NOMO-1 treated with DMSO at 0.1 percent for 48 hours (cell line): ENCODE results near the gene CEP112.
"Not testable (repeated sequence)": the region's sequence is repeated elsewhere in the genome, so short reads cannot be mapped to it uniquely, and the experiment has no call there.

Experiments
- DNase-seq: peaks from one replicate; lab custom pipeline; 2025; ENCODE audit not compliant: unreplicated experiment; lab: John Stamatoyannopoulos, UW

CEP112 gene

DNA sequence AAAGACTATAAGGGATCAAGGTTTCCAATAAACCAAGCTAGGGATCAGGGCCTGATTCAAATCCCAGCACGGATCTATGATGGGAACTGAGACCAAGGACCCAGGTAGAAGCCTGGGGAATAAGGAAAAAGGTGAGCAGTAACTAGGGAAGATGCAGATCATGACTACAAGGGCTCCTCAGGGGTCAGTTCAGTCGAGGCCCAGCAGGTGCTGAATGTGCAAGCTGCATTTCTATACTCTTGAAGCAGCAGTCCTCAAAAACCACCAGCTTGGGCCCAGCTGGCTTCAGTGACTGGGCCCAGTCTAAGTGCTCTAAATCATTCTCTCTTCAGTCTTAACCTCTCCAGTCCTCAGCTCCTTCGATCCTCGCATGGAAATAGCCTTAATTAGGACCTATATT is 401.7 kb downstream of the CEP112 start:
- DNase-seq: no peak

DNA sequence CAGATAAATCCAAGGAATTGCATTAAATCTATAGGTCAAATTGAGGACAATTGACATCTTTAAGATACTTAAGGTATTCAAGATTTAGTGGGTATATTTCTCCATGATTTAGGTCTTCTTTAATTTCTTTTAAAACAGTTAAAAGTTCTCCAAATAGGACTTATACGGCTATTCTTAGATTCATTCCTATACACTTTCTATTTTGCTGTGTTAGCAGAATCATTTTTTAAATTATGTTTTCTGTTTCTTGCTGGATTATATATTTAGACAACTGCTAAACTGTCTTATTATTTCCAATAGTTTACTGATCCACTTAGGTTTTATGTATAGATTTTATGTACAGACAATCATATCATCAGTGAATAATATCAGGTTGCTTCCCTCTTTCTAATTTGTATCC is 404.4 kb downstream of the CEP112 start:
- DNase-seq: no peak

DNA sequence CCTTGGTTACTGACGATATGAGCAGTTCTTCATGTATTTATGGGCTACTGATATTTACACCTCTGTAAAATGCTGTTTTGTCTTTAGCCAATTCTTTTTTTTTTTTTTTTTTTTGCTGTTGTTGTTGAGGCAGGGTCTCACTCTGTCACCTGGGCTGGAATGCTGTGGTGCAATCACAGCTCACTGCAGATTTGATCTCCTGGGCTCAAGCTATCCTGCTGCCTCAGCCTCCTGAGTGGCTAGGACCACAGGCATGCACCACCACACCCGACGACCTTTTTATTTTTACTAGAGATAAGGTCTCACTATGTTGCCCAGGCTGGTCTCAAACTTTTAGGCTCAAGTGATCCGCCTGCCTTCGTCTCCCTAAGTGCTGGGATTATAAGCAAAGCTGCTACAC is 405.5 kb downstream of the CEP112 start:
- no peak for DNase-seq

DNA sequence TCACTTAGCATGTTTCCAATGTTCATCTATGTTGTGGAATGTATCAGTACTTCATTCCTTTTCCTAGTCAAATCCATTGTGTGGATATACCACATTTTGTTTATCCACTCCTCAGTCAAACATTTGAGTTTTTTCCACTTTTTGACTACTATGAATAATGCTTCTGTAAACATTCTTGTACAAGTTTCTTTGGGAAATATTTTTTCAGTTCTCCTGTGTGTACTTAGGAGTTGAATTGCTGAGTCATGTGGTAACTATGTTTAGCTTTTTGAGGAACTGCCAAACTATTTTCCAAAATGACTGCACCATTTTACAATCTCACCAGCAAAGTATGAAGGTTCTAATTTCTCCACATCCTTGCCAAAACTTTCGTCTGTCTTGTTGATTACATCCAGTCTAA is 406.8 kb downstream of the CEP112 start:
- DNase-seq: peak; percentile 38

DNA sequence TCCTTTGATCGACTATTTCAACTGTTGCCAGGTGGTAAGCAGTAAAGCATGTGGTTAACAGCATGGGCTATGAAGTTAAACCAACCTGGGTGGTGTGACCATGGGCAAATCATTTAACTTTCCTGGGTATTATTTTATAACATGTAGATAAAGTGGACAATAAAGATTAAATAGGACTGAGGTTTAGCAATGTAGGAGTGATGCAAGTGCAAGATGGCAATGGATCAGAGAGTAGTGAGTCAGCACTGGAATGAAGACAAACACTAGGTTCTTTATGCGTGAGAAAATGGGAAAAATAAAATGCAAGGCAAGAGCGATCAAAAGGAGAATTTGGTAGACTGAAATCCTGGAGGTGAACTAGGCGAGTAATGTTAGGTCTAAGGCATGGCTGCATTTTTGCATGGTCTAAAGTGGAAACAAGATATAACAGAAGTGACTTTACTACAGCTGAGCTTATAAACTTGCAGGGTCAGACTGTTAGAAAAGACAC is 408.0 kb downstream of the CEP112 start:
- DNase-seq: no peak

DNA sequence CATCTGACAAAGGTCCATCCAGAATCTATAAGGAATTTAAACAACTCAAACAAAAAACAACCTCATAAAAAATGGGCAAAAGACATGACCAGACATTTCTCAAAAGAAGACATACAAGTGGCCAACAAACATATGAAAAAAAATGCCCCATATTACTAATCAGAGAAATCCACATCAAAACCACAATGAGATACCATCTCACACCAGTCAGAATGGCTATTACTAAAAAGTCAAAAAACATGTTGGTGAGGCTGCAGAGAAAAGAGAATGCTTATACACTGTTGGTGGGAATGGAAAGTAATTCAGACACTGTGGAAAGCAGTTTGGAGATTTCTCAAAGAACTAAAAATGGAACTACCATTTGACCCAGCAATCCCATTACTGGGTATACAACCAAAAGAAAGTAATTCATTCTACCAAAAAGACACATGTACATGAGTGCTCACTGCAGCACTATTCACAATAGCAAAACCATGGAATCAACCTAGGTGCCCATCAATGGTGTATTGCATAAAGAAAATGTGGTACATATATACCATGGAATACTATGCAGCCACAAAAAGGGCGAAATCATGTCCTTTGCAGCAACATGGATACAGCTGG is 409.7 kb downstream of the CEP112 start:
- not testable (repeated sequence) for DNase-seq

DNA sequence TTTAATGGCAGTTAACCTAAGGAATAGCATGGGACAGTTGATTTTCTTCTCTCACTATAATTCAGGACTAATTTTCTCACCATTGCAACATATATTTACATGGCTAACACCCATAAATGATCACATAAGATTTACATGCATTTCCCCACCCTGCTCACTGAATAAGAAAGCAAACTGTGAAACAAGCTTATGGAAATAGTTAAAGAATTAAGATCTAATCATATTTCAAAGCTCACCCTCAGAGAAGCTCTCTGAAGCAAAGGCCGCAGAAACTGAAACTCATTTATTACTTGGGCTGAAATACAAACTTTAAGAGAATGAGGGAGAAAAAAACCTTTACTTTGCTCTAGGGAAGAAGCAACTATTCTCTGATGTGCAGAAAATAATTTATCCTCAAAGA is 411.8 kb downstream of the CEP112 start:
- DNase-seq: no peak

DNA sequence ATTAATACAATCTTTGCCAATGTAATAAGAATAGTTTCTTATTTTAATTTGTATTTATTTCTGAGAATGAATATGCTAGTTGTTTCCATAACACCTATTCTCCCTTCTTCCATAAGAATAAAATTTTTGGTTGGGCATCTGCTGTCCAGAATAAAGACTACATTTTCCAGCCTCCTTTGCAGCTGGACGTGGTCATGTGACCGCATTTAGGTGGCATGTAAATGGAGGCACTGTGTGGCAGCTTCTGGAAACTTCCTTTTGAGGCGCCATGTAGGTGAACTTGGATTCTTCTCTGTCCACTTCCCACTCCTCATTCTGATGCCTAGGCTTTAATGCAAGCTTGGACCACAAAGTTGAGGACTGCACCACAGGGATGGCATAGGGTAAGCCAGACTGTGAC is 415.0 kb downstream of the CEP112 start:
- DNase-seq: no peak

DNA sequence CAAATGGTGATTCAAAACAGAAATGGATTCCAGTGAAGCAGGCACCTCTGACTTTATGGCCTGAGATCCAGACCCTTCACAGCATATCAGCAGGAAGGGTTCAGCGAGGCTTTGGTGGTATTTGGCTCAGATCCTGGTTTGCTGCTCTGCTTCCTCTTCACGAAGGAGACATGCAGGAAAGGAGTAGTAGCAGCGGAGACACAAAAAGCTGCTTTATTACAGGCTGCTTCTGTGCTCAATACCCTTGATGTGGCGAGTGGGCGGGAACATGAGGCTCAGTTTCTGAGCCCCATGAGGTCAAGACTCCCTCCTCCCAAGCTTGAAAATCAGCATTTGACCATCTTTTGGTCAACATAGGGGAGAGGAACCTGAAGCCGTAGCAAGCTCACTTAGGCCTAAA is 417.1 kb downstream of the CEP112 start:
- no peak for DNase-seq

DNA sequence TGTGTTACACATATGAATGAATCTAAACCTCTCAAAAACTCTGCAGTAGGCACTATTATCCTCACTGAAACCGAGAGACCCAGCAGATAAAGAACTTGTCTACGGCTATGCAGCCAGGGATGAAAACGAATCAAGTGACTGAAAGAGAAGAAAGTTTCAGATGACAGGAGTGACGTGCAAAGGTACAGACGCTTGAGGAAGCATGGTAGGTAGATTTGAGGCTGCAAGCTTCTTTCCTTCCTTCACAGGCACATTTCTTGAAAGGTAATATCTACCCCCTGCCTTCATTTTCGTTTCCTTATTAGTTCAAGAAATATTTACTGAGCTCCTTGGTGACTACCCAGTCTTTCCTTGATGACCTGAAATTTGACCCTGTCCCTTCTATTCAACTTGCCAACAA is 418.9 kb downstream of the CEP112 start:
- no peak for DNase-seq

DNA sequence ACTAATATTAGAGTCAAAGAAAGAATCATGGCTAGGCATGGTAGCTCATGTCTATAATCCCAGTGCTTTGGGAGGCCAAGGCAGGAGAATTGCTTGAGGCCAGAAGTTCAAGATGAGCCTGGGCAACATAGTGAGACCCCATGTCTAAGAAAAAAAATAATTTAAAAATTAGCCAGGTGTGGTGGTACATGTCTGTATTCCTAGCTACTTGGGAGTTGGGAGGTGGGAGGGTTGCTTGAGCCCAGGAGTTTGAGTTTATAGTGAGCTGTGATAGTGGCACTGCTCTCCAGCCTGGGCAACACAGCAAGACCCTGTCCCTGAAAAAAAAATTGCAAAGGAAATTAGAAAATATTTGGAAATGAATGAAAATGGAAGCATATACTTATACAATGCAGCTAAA is 420.2 kb downstream of the CEP112 start:
- DNase-seq: no peak

DNA sequence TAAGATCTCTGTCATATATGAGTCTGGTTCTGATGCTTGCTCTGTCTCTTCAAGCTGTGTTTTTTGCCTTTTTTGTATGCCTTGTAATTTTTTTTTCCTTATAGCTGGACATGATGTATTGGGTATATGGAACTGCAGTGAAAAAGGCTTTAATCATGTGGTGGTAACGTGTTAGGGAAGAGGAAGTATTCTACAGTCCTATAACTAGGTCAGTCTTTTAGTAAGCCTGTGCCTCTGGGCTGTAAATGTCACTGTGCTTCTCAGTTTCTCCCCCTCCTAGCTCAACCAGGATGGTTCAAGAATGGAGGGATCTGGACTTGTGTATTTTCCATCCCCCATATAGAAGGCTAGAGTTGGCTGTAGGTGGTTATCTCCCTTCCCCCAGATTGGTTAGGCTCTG is 428.1 kb downstream of the CEP112 start:
- DNase-seq: no peak

DNA sequence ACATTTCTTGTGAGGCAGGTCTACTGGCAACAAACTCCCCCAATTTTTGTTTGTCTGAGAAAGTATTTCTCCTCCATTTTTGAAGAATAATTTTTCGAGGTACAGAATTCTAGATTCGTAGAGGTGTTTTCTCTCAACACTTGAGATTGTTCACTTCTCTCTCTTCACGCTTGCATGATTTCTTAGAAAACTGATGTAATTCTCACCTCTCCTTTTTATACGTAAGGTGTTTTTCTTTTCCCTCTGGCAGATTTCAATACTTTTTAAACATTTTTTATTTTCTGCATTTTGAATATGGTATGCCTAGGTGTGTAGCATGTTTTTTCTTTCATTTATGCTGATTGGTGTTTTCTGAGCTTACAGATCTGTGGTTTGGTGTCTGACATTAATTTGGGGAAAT is 429.0 kb downstream of the CEP112 start:
- no peak for DNase-seq

DNA sequence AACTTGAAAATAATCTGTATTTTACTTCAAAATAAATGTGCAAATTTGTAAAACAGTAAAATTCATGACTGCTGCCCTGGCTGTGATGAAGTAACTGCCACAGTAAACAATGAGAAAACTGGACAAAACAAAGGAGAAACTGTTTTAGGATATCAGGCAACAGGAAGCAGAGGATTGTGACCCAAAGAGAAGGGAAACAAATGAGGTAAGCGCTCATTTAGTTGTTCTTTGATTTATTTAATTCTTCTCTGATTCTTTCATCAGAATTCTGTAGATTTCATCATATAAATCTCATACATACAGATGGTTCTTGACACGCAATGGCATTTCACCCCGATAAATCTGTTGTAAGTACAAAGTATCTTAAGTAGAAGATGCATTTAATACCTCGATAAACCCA is 432.4 kb downstream of the CEP112 start:
- no peak for DNase-seq

DNA sequence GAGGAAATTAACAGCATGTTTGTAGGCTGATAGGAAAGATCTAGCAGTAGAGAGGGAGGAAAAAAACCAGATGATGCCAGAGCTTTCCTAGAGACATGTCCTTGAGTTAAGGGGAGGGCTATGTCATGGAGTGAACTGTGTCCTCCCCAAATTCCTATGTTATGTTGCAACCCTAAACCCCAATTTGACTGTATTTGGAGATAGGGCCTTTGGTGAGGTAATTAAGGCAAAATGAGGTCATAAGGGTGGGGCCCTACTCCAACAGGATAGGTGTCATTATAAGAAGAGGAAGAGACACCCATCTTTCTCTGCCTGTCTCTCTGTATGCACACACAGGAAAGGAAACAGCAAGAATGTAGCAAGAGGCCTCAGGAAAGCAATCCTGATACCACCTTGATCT is 435.2 kb downstream of the CEP112 start:
- DNase-seq: no peak

DNA sequence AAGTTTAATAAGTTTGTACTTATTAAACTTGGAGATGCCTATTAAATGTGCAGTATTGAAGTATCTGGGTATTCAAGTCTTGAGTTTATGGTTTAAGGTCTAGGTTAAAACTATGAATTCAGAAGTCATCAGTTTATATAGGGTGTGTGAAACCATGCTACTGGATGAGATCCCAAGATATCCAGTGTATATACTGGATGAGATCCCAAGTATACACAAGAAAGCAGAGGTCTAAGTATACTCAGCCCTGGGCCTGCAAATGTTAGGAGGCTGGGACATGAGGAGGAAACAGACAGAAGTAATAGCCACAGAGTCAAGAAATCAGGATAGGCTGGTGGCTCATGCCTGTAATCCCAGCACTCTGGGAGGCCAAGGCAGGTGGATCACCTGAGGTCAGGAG is 436.1 kb downstream of the CEP112 start:
- DNase-seq: no peak

DNA sequence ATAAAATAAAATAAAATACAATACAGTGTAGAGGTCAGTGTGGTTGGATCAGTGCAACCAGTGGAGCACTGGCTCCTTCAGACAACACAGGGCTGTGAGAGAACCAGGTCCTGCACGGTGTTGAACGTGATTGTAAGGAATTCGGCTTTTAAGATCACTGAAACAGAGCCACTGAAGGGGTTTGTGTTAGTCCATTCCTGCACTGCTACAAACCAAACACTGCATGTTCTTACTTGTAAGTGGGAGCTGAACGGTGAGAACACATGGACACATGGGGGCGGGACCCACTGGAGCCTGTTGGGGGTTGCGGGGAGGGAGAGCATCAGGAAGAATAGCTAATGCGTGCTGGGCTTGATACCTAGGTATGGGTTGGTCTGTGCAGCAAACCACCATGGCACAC is 437.3 kb downstream of the CEP112 start:
- DNase-seq: no peak

DNA sequence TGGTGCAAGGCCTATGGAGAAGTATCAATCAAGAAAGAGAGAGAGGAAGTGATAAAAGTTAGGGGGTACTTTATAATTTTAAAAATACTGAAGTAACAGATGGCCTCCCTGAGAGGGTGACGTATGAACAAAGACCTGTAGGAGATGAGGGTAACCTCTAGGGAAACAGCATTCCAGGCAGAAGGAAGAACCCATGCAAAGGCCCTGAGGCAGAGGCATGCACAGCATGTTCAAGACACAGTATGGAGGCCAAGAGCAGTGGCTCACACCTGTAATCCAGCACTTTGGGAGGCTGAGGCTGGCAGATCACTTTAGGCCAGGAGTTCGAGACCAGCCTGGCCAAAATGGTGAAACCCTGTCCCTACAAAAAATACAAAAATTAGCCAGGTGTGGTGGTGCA is 437.9 kb downstream of the CEP112 start:
- no peak for DNase-seq

DNA sequence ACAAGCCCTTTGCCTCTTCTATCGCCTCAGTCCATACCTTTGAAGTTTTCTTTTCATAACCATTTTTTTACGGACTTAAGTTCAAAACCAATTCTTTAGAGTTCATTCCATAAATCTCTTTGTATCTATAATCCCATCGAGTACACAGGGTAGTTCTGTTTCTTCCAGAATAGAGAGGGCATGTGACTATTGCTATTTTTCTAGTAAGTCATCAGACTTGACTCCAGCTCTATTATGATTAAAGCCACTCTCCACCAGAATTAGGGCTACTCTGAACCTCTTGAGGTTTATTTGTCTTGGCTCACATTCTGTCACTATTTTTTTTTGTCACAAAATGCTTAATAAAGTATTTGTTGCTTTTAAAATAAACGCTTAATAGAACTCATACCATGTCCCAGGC is 438.6 kb downstream of the CEP112 start:
- no peak for DNase-seq

DNA sequence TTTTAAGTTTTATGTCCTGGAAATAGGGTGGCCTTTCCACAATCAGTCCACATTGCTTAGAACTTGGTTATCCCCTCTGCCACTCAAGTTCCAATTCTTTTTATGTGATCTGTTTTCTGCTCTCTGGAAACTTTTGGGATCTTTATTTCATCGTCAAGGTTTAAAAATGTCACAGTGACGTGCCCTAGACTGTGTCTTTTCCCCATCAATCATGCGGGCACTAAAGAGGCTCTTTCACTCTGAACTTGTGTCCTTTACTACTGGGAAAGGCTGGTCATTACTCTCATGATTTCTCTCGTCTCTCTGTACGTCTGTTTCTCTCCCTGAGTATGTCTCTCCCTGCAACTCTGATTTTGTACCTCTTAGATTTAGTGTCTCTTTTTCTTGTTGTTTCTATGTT is 440.7 kb downstream of the CEP112 start:
- no peak for DNase-seq

DNA sequence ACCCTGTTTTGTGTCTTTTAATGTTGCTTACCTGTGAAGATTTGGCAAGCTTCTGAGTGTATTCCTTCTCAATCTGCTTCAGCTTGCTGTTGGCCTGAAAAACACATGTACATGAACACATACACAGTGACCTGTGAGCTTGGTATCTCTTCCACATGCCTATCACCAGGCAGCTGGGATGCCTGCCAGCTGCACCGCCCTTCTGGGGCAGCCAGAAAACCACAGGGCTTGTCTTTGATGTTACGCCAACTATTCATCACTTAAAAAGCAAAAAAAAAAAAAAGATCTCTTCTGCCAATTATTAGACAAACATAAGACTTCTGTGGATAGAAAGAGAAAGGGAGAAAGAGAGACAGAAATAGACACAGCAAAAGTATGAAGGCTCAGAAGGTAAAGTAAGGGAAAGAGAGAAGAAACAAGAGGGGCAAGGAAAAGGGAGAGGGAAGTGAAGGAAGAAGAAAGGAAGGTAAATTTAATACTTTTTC is 441.3 kb downstream of the CEP112 start:
- DNase-seq: no peak

DNA sequence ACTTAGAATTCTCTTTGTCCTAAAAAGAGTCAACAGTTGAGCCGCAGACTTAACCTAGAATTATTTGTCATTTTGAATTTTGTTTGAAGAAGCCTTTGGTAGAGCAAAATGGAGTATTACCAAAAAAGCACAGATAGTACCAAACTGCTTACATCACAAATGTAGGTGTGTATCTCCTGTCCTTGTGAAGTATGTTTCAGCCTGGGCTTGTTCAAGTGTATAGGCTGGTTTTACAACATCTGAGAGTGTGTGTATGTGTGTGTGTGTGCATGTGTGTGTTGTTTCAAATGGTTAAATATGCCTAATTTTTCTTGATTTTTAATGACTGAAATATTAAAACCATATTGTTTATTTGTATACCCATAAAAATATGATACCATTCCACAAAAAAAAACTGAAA is 441.8 kb downstream of the CEP112 start:
- DNase-seq: no peak

DNA sequence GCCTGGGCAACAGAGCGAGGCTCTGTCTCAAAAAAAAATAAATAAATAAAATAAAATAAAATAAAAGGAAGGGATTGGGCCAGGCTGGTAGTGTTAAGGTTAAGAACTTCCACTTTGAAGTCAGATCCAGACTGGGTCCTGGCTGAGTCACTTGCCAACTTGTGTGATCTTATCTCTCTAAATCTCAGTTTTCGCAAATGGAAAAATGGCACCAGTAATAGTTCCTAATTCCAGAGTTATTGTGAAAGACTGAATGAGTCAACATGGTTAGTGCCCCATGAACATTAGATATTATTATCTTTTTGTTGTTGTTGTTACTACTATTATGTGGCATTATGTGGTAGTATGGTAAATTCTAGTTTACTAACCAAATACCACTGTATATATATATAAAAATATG is 442.5 kb downstream of the CEP112 start:
- no peak for DNase-seq
